ENCODE data around the gene RIT1.

GRCh38 chr1:155880251-155880650, 30.9 kb downstream of the RIT1 start:
- TF ChIP-seq CTCF (IDR thresholded peaks at IDR 0.05) (no peak), POLR2A (IDR thresholded peaks at IDR 0.05) (no peak)
